ENCODE data around the gene DAZAP1.

DNA sequence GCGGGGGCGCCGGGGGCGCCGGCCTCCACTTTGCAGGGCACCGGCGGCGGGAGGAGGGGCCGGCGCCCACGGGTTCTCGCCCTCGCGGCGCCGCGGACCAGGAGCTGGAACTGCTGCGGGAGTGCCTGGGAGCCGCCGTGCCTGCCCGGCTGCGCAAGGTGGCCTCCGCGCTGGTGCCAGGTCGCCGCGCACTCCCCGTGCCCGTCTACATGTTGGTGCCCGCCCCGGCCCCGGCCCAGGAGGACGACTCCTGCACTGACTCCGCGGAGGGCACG, 59.8 kb downstream of the DAZAP1 start:
- no peak for TF ChIP-seq CTCF (IDR thresholded peaks at IDR 0.05; ENCODE audit: insufficient read depth, low read length, poor library complexity, severe bottlenecking)
- no peak for TF ChIP-seq EZH2phosphoT487 (conservative IDR thresholded peaks at IDR 0.05; ENCODE audit: low read length)
